A673 (cell line): ENCODE measurements around the gene DLEC1.
"Not testable (repeated sequence)": the region's sequence is repeated elsewhere in the genome, so short reads cannot be mapped to it uniquely, and the experiment has no call there.

ENCODE experiments used
- CTCF ChIP-seq: fragments of 300-800, 200-600 bp; sonication (generic); conservative IDR thresholded peaks from 2 replicates; pipeline ENCODE4 v1.5.1; 2017; ENCODE audit warnings: low read depth, mild to moderate bottlenecking, antibody characterized with exemption, low read length, moderate library complexity, mixed read lengths
- EZH2 ChIP-seq: fragments of 200-600 bp; sonication (generic); IDR thresholded peaks from 2 replicates; pipeline ENCODE4 v1.6.1; 2017; ENCODE audit warnings: borderline replicate concordance, low read depth, mild to moderate bottlenecking, mixed read lengths, antibody characterized with exemption, low read length; ENCODE audit not compliant: poor library complexity, severe bottlenecking

DNA sequence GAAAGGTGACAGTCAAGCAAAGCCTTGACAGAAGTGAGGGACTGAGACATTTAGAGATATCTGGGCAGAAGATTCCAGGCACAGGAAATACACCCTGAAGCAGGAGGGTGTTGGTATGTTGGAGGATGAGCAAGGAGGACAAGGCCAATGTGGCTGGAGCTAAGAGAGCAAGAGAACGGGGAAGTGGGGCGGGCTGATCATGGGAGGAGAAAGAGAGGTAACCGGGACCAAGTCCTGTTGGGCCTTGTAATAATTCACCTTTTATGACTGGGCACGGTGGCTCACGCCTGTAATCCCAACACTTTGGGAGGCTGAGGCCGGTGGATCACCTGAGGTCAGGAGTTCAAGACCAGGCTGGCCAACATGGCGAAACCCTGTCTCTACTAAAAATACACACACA is 5.4 kb upstream of the DLEC1 start:
- TF ChIP-seq CTCF, EZH2: not testable (repeated sequence)
